Measurements from ENCODE around the gene CHD5.

CHD5 gene

GRCh38 chr1:6099787-6100765 is 80.0 kb downstream of the CHD5 start:
- no peak for DNase-seq (ENCODE audit: low read depth)

DNA sequence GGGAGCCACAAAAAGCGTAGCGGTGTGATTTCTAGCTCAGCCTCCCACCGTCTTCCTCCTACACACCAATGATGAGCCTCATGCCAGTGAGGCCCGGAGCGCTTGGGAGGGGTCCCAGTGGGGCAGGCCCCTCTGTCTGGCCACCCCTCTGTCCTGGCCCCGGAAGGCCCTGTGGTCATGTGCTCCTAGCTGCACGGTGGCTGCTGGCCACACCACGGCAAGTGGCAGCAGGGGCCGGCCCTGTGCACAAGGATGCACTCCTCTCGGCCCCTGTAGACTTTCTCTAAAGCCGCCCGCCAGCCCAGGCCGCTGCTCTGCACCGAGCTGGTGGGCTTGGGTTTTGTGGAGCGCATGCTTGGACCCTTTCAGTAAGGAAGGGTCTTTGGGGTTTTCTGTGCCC is 80.8 kb downstream of the CHD5 start:
- DNase-seq (ENCODE audit: low read depth): no peak

DNA sequence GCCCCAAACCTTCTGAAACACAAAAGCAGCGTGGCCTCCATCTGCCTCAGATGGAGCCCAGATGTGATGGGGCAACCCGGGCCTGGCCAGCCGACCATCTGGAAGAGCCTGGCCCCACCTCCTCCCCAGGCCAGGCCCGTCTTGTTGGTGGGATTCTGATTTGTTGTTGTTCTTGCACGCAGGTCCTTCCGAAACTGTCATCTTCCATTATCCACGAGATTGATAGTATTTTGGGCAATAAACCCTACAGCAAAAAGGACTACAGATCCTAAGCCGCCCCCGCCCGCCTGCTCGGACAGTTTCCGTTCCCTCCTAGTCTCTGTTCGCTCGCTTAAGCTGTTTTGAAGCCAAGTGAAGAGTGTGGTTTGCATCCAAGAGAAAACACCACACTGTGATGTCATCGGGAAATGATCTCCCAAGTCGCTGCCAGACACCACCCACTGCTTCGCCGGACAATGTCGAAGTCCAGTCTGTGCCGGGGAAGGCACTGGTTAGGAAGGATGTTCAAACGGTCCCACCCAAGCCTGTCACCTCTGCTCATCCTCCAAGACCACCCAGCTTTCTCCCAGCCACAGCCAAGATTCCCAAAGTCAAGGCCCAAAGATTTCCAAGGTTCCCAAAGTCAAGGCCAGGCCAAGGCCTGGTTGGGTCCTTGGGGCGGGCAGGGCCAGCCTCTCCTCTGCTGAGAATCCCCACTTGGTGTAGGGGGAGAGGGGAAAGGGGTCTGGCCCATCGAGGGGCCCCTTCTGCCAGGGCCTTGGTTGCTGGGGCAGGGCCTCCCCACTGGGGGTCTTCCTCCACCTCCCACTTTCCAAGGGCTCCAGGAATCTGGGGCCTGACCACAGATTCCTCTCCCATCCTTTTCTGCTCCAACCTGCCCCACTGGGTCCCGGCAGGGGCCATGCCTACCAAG is 81.6 kb downstream of the CHD5 start:
- peak; percentile 67 for DNase-seq (ENCODE audit: low read depth)

- DNase-seq (ENCODE audit: low read depth): no peak
Observed at GRCh38 chr1:6097824-6098223, 82.3 kb downstream of the CHD5 start.

DNA sequence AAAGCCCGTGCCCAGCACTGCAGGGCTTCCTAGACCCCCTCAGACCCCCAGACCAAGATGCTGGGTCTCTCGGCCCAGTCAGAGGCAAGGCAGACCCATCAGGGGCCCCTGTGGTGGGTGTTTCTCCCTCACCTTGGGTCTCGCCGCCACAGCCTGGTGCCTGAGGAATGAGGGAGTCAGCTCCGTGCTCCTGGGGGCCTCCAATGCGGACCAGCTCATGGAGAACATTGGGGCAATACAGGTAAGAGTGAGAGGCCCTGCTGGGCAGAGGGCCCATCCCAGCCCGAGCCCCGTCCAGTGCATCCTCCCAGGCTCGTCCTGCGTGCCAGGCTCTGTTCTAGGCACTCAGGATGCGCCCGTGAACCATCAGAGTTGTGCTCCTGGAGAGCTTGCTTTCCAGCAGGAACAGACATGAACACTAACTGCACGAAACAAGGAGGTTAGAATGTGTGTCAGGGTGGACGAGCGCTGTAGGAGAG is 83.0 kb downstream of the CHD5 start:
- DNase-seq (ENCODE audit: low read depth): no peak

DNA sequence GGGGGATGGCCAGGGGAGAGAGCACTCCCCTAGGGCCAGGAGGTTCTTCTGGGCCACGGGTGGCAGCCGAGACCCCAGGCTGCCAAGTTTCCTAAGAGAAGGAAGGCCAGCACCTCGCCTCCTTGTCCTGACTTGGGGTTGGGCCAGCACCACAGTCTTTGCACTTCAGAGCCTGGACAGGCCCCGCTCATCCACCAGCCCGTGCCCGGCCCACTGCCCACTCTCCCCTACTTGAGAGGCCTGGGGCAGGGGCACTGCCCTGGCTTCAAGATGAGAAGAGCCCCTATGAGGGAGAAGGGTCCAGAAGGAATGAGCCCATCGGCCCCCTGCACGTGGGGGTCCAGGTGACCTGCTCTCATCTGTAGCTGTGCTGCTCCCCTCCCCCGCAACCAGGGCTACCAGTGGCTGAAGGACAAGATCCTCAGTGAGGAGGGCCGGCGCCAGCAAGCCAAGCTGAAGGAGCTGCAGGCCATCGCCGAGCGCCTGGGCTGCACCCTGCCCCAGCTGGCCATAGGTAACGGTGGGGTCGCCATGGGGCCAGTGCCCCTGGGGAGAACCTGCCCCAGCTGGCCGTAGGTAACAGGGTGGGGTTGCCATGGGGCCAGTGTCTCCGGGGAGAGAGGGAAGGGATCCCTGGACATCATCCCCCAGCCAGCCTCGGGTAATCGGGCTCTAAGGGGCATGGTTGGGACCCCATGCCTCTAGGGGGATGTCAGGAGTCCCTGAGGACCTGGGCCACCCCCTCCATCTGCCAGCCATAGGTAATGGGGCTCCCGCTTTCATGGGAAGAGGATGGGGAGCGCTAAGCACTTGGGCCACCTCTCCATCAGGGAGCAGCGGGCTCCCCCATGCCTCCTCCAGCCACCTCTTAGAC is 83.6 kb downstream of the CHD5 start:
- no peak for DNase-seq (ENCODE audit: low read depth)

DNA sequence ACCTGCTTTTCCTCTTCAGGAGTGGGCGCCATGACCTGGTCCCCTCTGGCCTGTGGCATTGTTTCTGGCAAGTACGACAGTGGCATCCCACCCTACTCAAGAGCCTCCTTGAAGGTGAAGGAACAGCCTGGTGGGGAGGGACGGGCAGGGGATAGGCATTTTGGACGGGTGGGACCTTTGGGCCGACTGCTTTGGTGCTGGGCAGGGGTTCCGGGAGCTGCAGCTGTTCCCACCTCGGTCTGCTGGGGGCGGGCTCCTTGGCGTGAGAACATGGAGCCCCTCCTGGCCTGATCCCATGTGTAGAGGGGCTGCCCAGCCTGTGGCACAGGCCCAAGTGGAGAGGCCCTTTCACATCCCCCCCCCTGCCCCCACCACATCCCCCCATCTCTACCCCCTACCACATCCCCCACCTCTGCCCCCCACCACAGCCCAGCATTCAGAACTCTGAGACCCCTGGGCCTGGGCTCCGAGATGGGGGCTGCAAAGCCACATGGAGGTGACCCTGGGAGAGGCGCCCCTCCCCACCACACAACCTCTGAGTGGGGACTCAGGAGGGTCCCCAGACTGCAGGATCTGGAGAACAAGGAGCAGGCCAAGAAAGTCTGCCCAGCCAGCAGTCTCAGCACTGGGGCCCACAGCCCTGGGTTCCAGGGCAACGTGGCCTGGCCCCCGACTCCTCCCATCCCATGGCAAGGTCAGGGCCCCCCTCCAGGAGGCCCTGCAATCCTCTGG is 84.4 kb downstream of the CHD5 start:
- no peak for DNase-seq (ENCODE audit: low read depth)

DNA sequence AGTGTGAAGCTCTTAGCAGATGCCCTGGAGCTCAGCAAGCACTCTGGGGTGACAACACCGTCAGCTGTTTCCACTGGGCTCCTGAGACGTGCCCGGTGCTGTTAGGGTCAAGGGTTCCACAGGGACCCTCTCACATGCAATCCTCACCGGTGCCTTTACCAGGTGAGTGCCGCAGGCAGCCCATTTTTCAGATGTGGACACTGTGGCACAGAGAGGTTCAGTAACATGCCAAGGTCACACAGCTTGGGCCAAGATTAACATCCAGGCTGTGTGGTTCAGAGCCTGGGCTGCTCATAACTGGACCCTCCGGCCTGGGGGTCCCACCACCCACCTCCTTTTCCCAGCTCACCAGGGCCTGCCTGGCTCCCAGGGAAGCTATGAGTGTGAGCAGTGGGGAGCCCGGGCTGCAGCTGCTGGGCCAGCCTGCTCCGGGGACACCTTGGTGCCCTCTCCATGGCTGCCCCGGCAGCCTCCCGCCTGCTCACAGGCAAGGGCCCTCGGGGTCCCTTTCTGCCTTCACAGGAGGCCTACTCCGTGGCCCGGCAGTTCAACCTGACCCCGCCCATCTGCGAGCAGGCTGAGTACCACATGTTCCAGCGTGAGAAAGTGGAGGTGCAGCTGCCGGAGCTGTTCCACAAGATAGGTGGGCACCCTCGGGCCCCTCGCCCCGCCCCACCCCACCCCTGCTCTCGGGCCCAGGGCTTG is 85.2 kb downstream of the CHD5 start:
- DNase-seq (ENCODE audit: low read depth): no peak

DNA sequence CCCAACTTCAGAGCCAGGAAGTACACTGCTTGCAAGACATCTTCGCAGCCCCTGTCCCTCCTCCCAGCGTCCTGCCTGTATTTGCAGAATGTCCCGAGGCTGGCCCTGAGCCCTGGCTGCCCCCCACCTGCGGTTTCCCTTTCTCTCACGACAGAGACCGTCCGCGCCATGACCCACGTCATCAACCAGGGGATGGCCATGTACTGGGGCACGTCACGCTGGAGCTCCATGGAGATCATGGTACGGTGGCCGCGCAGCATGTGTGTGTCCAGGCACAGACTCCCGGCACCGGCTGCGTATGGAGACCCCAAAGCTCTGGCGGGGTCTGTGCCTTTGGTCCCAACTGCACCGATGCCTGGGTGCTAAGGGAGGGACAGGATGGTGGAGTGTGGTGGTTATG is 85.9 kb downstream of the CHD5 start:
- DNase-seq (ENCODE audit: low read depth): no peak

DNA sequence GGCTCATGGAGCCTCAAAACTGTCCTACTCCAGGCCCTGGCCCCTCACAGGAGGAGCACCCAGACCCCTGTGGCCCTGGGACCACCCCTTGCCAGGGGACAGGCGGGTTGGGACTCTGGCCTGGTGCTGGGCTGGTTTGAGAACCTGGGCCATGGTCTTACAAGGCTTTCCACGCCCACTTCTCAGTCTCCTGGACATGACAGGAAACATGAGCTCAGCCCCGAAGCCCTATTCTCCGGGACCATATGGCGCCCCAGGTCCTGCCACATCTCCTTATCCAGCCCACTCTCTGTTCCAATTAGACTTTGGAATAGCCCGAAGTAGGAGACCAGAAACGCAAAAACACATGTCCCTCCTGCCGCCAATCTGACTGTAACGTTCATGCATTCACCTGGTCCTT is 86.5 kb downstream of the CHD5 start:
- no peak for DNase-seq (ENCODE audit: low read depth)

DNA sequence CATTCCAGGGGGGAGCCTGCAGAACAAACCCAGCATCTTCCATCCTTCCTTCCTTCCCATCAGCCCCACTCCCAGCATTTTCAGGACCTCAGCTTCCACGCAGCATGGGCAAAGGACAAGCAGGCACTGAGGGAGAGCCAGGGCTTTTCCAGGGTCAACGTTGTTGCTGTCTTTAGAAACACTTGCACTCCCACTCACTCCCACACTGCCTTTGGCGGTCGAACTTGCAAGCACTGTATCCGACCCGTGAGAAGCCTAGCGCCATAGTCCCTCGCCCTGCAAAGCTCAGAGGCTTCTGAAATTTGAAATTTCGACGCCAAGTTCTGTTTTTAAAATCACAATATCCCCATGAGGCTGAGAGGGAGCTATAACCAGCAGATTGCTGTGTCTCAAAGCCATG is 87.0 kb downstream of the CHD5 start:
- DNase-seq (ENCODE audit: low read depth): no peak

- DNase-seq (ENCODE audit: low read depth): no peak
Observed at GRCh38 chr1:6092211-6092610, 87.9 kb downstream of the CHD5 start.

GRCh38 chr1:6091823-6092109 is 88.4 kb downstream of the CHD5 start:
- no peak for DNase-seq (ENCODE audit: low read depth)

DNA sequence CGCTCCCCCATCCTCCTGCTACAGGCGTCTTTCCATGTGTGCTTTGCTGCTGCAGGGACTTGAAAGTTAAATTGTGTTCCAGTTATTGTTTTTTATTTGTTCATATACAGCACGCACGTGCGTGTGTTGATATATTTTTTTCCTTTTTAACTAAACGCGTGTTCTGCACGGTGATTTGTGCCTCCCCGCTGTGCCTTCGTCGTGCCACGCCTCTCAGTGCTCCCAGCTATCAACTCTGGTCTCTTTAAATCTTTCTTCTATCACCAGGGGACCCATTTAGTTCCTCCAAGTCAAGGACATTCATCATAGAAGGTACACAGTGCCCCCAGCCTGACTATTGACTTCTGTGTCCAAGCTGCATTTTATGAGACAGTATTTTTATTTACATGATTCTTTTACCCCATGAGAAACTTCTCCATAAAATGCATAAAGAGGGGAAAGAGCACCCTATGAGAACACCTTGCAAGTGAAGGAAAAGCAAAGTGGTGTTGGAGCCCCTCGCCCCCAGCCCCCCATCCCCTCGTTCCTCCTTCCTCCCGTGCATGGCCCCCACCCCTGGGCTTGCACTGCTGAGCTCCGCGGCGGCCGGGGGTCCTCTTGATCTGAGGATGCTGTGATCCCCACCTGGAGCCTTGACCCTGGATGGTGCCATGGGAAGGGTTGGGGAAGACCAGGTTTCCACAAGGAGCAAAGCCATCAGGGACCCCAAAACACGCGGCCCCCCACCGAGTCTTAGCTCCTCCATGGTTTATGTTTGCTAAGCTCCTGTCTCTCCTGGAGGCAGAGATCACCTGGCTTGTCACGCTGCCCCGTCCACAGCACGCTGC is 88.9 kb downstream of the CHD5 start:
- DNase-seq (ENCODE audit: low read depth): no peak

DNA sequence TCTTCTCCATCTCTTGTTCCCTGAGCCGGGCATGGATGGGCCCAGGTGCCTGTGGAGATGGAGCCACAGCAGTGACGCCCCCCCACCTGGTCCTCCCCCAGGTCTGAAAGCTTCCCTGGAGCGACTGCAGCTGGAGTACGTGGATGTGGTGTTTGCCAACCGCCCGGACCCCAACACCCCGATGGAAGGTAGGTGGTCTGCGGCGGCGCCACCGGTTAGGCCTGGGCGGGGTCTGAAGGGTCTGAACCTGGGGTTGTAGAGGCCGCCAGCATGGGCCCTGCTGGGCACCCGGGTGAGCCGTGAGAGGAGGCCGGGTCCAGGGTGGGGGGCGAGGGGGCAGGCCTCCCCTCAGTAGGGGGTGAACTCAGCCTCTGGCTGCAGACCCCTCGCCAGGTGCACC is 89.8 kb downstream of the CHD5 start:
- no peak for DNase-seq (ENCODE audit: low read depth)

- DNase-seq (ENCODE audit: low read depth): no peak
Observed at GRCh38 chr1:6088956-6089355, 91.2 kb downstream of the CHD5 start.

DNA sequence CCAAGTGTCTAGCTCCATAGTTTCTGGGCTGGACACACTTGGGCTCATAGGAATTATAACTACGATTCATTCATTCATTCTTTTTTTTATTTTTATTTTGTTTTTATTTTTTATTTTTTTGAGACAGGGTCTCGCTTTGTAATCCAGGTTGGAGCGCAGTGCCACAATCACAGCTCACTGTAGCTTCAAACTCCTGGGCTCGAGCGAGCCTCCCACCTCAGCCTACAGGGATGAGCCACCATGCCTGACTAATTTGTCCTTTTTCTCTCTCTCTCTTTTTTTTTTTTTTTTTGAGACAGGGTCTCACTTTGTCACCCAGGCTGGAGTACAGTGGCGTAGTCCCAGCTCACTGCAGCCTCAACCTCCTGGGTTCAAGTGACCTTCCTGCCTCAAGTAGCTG is 92.2 kb downstream of the CHD5 start:
- no peak for DNase-seq (ENCODE audit: low read depth)

DNA sequence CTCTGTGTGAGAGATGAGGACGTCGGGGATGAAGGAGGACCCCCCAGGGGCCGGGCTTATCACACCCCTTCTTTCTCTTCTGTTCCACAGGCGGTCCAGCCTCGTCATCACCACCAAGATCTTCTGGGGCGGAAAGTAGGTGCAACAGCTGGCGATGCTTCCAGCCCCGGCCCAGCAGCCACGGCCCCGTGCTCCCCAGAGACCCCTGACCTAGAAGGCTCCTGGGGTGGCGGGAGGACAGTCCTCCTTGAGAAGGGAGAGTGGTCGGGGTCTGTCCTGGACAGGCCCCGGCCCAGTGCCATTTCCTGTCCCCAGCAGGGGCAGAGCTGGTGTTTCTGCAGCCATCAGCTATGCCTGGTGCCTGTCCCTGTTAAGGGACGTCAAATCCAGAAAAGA is 92.7 kb downstream of the CHD5 start:
- no peak for DNase-seq (ENCODE audit: low read depth)

DNA sequence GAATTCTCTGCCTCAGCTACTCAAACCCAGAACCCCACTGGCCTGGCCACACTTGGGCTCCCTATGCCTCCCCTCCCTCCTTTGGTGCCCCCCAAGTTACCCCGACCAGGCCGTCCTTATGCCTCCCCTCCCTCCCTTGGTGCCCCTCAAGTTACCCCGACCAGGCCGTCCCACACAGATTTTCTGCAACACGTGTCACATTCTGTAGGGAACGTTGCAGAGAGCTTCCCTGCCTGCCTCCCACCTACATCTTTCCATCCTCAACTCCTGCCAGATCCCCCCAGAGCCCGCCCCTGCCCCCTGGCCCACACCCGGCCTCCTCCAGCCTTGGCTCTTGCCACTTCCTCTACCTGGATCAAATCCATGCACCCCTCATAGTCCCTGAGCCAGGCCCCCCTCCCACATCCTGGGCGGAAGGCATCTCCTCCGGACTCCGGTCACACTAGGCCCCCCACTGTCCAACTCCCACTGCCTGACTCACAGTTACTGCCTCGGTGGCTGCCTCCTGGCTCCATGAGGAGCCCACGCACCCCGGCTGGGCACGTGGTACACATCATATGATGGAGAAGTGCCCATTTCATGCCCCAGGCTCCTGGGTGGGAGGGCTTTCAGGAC is 93.3 kb downstream of the CHD5 start:
- no peak for DNase-seq (ENCODE audit: low read depth)

Data from GM04503 (cell line).